NB4 (cell line): ENCODE results near the gene MORN1.

Experiments used
- CTCF ChIP-seq: IDR thresholded peaks from one replicate; pipeline ENCODE4 v1.5.1; 2012; ENCODE audit warnings: low read depth, low read length
- MAX ChIP-seq: IDR thresholded peaks from 2 replicates; pipeline ENCODE4 v1.6.1; 2011; ENCODE audit warnings: low read depth, low read length
- POLR2A ChIP-seq: IDR thresholded peaks from 2 replicates; pipeline ENCODE4 v1.6.1; 2011; ENCODE audit warnings: mild to moderate bottlenecking; ENCODE audit not compliant: insufficient read length; ENCODE audit errors: extremely low read depth

- TF ChIP-seq POLR2A (no peak), CTCF (no peak), MAX (no peak)
These were observed 35.2 kb upstream of the MORN1 start for GRCh38 chr1:2426540-2426939.
